IgD-negative memory B cell (primary cell): ENCODE measurements around the gene TCEA3. TPM values are rescaled to one million over a fixed set of nuclear protein-coding genes. Genes with fewer than 3 reads are reported as not detected.
A peak's percentile ranks its signal among the peaks of the same experiment; 100 is the strongest.

Source experiments
- H3K27ac Mint-ChIP-seq, 3 donors: one replicate each; pipeline ENCODE4 v1.8.0; 2020 to 2022; ENCODE audit warnings: mild to moderate bottlenecking in 3 of 3, mixed read lengths in 3 of 3, moderate library complexity in 1 of 3
- H3K27me3 Mint-ChIP-seq: one replicate; pipeline ENCODE4 v1.8.0; 2021; ENCODE audit warnings: mixed read lengths
- H3K36me3 Mint-ChIP-seq: one replicate; pipeline ENCODE4 v1.8.0; 2020; ENCODE audit warnings: mild to moderate bottlenecking, mixed read lengths
- H3K4me1 Mint-ChIP-seq, 3 donors: one replicate each; pipeline ENCODE4 v1.8.0; 2020 to 2022; ENCODE audit warnings: mixed read lengths in 3 of 3, mild to moderate bottlenecking in 1 of 3
- H3K4me3 Mint-ChIP-seq, 4 donors: one replicate each; pipeline ENCODE4 v1.8.0; 2020 to 2022; ENCODE audit warnings: mild to moderate bottlenecking in 4 of 4, mixed read lengths in 4 of 4, moderate library complexity in 3 of 4
- H3K9me3 Mint-ChIP-seq, 3 donors: one replicate each; pipeline ENCODE4 v1.8.0; 2020 to 2021; ENCODE audit warnings: mixed read lengths in 3 of 3, mild to moderate bottlenecking in 1 of 3
- polyA plus RNA-seq: library from polyadenylated mRNA; unstranded; fragments of 300-500 nt; fragmentation: Illumina TruSeq; gene quantifications from one replicate; pipeline ENCODE4 v1.2.3, GENCODE V29; 2021

Gene TCEA3
- polyA plus RNA-seq, 1 donor from 2014 or later, result 0.69 TPM

GRCh38 chr1:23337869-23338268 lies 86.7 kb downstream of the TCEA3 start:
- peak overlapping the region in 1 of 3 donors; percentile 49 for H3K27ac Mint-ChIP-seq
- peaks cover 2% of the 10 kb centered on the region for H3K36me3 Mint-ChIP-seq
- peaks cover 41 to 49% (median 45%) of the 10 kb centered on the region in 3 donors for H3K4me1 Mint-ChIP-seq
- H3K4me3 Mint-ChIP-seq, result no peak overlapping the region
- H3K27me3 Mint-ChIP-seq, result peaks cover 1% of the 10 kb centered on the region
- no peaks in the 10 kb centered on the region for H3K9me3 Mint-ChIP-seq

- Mint-ChIP-seq H3K36me3 (peaks cover 5% of the 10 kb centered on the region), H3K27me3 (no peaks in the 10 kb centered on the region), H3K4me3 (no peak overlapping the region), H3K27ac (no peak overlapping the region), H3K4me1 (peaks cover 0 to 9% (median 7%) of the 10 kb centered on the region in 3 donors), H3K9me3 (no peaks in the 10 kb centered on the region)
Observed at GRCh38 chr1:23331713-23332112, 92.8 kb downstream of the TCEA3 start.

Other genes with a start within 250 kb of the TCEA3 start
- not detected for gene HTR1D, start 207.2 kb downstream of the TCEA3 start, polyA plus RNA-seq
- 164 TPM for gene HNRNPR, start 80.5 kb downstream of the TCEA3 start, polyA plus RNA-seq
- gene ZNF436, start 54.9 kb downstream of the TCEA3 start, polyA plus RNA-seq, result 2.5 TPM
- 0.66 TPM for gene ASAP3, start 59.4 kb upstream of the TCEA3 start, polyA plus RNA-seq
- gene E2F2, start 106.5 kb upstream of the TCEA3 start, polyA plus RNA-seq, result 2.2 TPM
- gene ID3, start 134.8 kb upstream of the TCEA3 start, polyA plus RNA-seq, result 74.0 TPM